GM13976 (cell line): ENCODE measurements around the gene FXYD7.

Experiments
- DNase-seq: peaks from one replicate; pipeline ENCODE4 v3.0.0; 2012; ENCODE audit warnings: low spot score
- in situ Hi-C: fragments of 300-500 bp; cut with MboI; formaldehyde crosslinking; loops from one replicate; pipeline ENCODE4 v1.12.0; 2022; ENCODE audit warnings: low sequenced_read_pairs, mixed read lengths, inconsistent platforms; ENCODE audit not compliant: unreplicated experiment
- TF ChIP-seq, protein P1 (sequence below): IDR thresholded peaks from 2 replicates; pipeline ENCODE4 v1.5.1; 2012; ENCODE audit warnings: borderline replicate concordance, mild to moderate bottlenecking; ENCODE audit not compliant: insufficient read depth; ENCODE audit errors: extremely low read depth, missing control alignments, control extremely low read depth

The FXYD7 gene

DNA sequence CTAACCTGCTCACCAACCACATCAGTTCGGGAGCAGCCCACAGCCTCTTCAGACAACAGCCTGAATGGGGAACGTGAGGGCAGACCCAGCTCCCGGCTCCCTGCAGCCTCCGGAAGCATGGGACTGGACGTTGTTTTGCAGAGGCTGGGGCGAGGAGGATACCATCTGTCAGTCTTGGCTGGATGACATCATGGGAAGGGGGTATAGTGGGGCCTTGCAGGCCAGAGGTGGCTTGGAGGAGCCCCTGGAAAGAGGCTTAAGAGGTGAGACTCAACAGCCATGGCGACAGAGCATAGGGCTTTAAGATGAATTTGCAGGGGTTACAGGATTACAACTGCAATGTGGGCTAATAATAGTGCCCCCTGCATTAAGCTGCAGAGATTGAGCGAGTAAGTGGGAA lies 25.9 kb upstream of the FXYD7 start:
- TF ChIP-seq, protein P1, sequence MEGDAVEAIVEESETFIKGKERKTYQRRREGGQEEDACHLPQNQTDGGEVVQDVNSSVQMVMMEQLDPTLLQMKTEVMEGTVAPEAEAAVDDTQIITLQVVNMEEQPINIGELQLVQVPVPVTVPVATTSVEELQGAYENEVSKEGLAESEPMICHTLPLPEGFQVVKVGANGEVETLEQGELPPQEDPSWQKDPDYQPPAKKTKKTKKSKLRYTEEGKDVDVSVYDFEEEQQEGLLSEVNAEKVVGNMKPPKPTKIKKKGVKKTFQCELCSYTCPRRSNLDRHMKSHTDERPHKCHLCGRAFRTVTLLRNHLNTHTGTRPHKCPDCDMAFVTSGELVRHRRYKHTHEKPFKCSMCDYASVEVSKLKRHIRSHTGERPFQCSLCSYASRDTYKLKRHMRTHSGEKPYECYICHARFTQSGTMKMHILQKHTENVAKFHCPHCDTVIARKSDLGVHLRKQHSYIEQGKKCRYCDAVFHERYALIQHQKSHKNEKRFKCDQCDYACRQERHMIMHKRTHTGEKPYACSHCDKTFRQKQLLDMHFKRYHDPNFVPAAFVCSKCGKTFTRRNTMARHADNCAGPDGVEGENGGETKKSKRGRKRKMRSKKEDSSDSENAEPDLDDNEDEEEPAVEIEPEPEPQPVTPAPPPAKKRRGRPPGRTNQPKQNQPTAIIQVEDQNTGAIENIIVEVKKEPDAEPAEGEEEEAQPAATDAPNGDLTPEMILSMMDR, result no peak
- in situ Hi-C loops, result no loop called here

DNA sequence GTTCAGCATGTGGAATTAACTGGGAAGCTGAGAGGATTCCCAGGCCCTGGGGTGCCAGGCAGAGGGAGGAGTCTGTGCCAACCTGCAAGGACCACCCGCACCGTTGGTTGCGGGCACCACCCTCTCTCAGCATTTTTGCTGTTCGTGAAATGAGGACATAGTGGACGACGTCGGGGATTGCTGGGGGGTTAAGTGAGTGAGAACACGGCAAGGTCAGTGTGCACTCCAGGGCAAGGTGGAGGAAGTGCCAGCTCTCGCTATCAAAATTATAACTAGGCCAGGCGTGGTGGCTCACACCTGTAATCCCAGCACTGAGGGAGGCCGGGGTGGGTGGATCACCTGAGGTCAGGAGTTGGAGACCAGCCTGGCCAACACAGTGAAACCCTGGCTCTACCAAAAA lies 25.3 kb upstream of the FXYD7 start:
- DNase-seq, result no peak
- TF ChIP-seq, protein P1, result no peak
- in situ Hi-C loops, result no loop called here

More for the DNA sequence above, 25.9 kb upstream of the FXYD7 start:
- no peak for DNase-seq

DNA sequence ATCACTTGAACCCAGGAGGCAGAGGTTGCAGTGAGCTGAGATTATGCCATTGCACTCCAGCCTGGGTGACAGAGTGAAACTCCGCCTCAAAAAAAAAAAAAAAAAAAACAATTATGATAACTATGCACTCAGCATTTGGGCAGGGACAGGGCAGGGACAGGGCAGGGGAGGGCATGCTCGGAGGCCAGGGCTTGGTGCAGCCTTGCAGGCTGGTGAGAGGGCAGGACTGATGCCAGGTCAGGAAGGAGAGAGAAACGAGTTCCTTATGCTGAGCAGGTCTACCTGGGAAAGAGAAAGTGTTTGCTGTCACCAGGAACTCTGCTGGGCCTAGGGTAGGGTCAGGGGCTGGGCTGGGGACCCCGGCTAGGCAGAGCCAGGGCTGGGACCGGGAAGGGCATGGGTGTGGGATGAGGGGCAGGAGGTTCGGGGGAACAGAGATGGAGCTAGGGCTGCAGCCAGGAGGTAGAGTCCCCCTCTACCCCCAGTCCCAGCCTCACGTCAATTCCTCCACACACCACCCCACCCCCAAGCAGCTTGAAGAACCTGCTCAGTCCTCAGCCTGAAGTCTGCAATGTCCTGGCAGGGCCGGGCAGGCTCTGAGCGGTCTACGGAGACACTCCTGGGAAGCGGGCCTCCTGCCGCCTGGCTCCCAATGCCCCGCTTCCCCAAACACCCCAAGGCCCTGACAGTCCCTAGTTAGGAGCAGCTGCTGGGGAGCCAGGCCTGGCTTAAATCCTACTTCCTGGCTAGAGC lies 24.6 kb upstream of the FXYD7 start:
- TF ChIP-seq, protein P1, result no peak
- in situ Hi-C loops, result no loop called here
- DNase-seq, result no peak

DNA sequence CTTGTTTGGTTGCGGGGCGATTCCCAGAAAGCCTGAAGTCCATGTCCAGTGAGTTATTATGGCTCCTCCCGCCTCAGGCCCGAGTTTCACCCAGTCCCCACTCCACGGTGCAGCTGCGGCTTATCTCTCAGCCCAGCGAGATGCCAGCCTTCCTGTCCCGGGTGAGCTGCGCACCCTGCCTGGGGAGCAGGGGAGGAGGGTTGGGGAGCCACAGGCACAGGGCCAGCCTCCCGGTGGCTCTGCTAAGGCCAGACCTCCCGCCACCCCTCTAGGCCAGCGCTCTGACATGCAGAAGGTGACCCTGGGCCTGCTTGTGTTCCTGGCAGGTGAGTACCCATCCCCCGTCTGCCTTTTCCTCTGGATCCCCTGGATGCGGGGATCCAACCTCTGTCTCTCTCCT lies 24.0 kb upstream of the FXYD7 start:
- in situ Hi-C loops, result no loop called here
- TF ChIP-seq, protein P1, result no peak
- DNase-seq, result no peak

DNA sequence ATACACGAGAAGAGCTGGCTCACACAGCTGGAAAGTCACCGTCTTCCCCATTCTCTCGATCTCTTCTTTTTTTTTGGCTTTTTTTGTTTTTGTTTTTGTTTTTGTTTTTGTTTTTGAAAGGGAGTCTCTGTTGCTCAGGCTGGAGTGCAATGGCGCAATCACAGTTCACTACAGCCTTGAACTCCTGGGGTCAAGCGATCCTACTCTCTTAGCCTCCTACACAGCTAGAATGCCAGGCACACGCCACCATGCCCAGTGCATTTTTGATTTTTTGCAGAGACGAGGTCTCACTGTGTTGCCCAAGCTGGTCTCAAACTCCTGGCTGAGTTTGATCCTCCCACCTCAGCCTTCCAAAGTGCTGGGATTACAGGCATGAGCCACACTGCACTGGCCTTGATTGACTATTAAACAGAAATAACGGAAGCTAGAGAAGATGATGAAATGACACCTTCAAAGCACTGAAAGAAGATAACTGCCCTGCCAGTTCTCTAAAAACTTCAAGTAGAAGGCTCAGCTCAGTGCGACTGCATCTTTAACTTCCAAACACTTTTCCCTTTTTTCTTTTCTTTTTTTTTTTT lies 23.4 kb upstream of the FXYD7 start:
- in situ Hi-C loops, result no loop called here
- no peak for DNase-seq
- TF ChIP-seq, protein P1, result no peak

DNA sequence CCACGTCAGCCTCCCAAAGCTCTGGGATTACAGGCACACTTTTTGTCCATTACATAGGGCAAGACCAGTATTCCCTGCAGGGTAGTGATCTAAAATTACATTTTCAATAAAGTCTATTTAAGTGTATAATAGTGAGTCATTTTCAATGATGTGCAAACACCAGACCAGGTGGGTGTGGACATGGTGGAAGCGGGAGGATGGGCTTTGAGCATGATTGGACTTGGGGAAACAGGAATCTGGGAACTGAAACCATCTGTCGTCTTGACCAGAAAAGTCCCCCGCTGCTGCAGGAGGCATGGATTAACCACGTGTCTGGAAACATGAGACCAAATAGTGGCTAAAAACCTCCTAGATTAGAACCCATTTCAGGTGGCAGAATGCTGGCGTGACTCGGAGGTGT lies 22.6 kb upstream of the FXYD7 start:
- DNase-seq, result no peak
- TF ChIP-seq, protein P1, result no peak
- in situ Hi-C loops, result no loop called here

DNA sequence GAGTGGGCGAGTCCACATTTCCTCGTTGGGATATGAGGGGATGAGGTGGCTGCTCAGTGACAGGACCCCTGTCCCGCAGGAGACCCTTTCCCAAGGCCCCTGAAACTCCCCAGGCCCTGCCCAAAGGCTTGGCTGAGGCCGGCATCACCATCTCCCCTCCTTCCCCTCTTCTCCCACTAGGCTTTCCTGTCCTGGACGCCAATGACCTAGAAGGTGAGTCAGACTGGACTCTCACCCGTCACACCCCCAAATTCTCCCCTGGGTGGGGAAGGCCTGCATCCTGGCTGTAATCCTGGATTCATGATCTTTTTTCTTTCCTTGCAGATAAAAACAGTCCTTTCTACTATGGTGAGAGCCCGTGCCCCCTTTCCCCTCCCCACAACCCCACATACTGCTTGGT lies 22.2 kb upstream of the FXYD7 start:
- no peak for DNase-seq
- TF ChIP-seq, protein P1, result no peak
- in situ Hi-C loops, result no loop called here
